Neutrophil (primary cell): ENCODE results near the gene ARL6IP1.

Experiments
- H3K27ac ChIP-seq: fragments of 200-600 bp; sonication (generic); 2 replicates; pipeline ENCODE4 v1.5.1; 2016; ENCODE audit warnings: mild to moderate bottlenecking, moderate library complexity
- H3K27me3 ChIP-seq: fragments of 200-600 bp; sonication (generic); 2 replicates; pipeline ENCODE4 v1.6.0; 2016; ENCODE audit warnings: mild to moderate bottlenecking
- H3K36me3 ChIP-seq: fragments of 200-600 bp; sonication (generic); 2 replicates; pipeline ENCODE4 v1.5.1; 2017
- H3K4me1 ChIP-seq, 2 experiments: fragments of 200-600 bp in 1 of 2; sonication (generic) in 1 of 2; 1 replicate in 1 of 2; 2 replicates in 1 of 2; pipeline versions ENCODE4 v1.5.1 to v1.6.1; 2013 to 2016; ENCODE audit warnings: low read depth in 1 of 2, low read length in 1 of 2, mild to moderate bottlenecking in 1 of 2, moderate library complexity in 1 of 2; ENCODE audit not compliant: control insufficient read depth in 1 of 2, insufficient read depth in 1 of 2
- H3K4me3 ChIP-seq, 2 experiments: fragments of 200-600 bp in 1 of 2; sonication (generic) in 1 of 2; 1 replicate in 1 of 2; 2 replicates in 1 of 2; pipeline ENCODE4 v1.5.1; 2013 to 2016; ENCODE audit warnings: low read depth in 1 of 2, low read length in 1 of 2, mild to moderate bottlenecking in 1 of 2, moderate library complexity in 1 of 2
- H3K9me3 ChIP-seq: fragments of 200-600 bp; sonication (generic); 2 replicates; pipeline ENCODE4 v1.5.1; 2016
- CTCF ChIP-seq: fragments of 200-600 bp; sonication (generic); IDR thresholded peaks from 2 replicates; pipeline ENCODE4 v1.5.1; 2016; ENCODE audit warnings: antibody characterized with exemption

ARL6IP1 gene

GRCh38 chr16:18805257-18805773 is 4.0 kb upstream of the ARL6IP1 start:
- Histone ChIP-seq H3K36me3 (peaks cover 24% of the 10 kb centered on the region), H3K4me1 (peaks cover 61 to 64% of the 10 kb centered on the region in 2 experiments), H3K27me3 (no peaks in the 10 kb centered on the region), H3K27ac (peak overlapping the region; percentile 90), H3K4me3 (peak overlapping the region in 1 of 2 experiments; percentile 47), H3K9me3 (no peaks in the 10 kb centered on the region)
- no peak for TF ChIP-seq CTCF

GRCh38 chr16:18804540-18804939 is 3.2 kb upstream of the ARL6IP1 start:
- peak overlapping the region; percentile 47 to 72 for H3K4me3 ChIP-seq
- H3K27ac ChIP-seq, result peak overlapping the region; percentile 90
- peaks cover 18% of the 10 kb centered on the region for H3K36me3 ChIP-seq
- no peaks in the 10 kb centered on the region for H3K9me3 ChIP-seq
- no peaks in the 10 kb centered on the region for H3K27me3 ChIP-seq
- peaks cover 69 to 71% of the 10 kb centered on the region in 2 experiments for H3K4me1 ChIP-seq
- no peak for TF ChIP-seq CTCF

DNA sequence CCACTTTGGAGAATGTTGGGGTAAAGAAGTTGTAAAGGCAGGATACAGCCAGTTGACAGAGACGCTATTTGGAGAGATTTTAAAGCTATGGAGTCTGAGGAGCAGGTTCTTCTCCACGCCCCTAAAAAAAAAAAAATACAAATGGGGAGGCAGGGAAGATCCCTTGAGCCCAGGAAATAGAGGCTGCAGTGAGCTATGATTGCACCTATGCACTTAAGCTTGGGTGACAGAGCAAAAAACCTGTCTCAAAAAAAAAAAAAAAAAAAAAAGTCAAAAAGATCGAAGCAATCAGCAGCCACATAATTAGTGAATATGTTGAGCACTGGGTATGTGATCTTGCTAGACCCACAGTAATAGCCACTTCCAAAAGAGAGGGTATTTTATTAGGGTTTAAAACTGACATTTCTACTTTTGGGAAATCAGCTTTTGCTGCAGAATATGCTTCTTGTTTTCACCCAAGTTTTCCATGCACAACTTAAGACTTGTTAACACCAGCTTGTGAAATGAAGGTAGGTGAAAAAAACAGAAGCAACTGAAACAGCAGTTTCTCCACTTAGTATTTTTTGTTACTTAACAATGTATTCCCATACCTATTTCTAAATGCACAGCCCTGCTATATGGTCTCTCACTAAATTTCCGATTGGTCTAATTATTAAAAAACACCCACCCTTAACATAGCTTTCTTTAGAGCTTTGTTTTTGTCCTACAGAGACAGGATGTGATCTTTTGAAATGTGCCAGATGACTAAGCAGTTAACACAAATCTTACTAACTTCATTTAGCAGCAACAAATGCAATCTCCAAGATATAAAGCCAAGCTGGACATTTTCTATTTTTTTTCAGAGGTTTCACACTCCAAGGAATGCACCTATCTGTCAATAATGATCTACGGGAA is 2.5 kb upstream of the ARL6IP1 start:
- peak overlapping the region; percentile 47 to 72 for H3K4me3 ChIP-seq
- no peaks in the 10 kb centered on the region for H3K9me3 ChIP-seq
- peaks cover 71 to 78% of the 10 kb centered on the region in 2 experiments for H3K4me1 ChIP-seq
- TF ChIP-seq CTCF, result no peak
- peaks cover 11% of the 10 kb centered on the region for H3K36me3 ChIP-seq
- peak overlapping the region; percentile 90 for H3K27ac ChIP-seq
- no peaks in the 10 kb centered on the region for H3K27me3 ChIP-seq

DNA sequence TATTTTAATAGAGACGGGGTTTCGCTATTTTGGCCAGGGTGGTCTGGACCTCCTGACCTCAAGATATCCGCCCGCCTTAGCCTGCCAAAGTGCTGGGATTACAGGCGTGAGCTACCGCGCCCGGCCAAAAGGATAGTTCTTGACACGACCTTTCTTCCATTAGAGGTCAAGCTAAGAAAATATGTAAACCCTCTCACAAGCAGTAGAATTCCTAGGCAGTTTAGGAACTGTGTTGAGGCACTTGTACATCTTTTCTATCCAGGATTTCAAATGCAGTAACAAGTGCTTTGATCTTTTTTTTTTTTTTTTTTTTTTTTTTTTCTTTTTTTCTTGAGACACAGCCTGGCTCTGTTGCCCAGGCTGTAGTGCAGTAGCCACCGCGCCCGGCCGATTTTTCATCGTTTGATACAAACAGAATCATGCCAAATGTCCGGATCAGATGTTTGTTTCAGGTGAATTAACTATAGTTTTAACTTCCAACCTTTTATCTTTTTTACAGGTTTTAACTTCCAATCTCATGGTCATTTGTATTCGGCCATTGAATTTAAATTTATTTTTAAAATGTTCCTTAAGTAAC is 1.5 kb upstream of the ARL6IP1 start:
- TF ChIP-seq CTCF, result no peak
- Histone ChIP-seq H3K27me3 (no peaks in the 10 kb centered on the region), H3K4me1 (peaks cover 71 to 78% of the 10 kb centered on the region in 2 experiments), H3K27ac (peak overlapping the region; percentile 90), H3K9me3 (no peaks in the 10 kb centered on the region), H3K4me3 (peak overlapping the region; percentile 72 to 86), H3K36me3 (peaks cover 5% of the 10 kb centered on the region)

DNA sequence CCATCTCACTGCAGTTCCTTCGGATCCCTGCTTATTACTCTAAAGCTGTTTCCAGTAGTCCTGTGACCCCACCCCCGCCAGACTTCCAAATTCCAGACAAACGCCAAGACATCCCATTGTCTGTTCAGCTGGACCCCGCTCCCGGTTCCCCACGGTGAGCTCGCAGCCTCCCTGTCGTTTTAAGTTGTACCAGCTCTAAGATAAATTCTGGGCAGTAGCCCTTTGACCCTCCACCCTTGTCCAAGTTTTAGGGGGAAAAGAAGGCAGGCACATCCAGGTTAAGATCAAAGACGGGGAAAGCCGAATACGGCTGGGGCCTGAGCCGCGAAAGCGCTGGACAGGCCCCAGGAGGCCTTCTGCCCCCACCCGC is 589 bp downstream of the ARL6IP1 start:
- Histone ChIP-seq H3K4me3 (peak overlapping the region; percentile 72 to 86), H3K36me3 (peaks cover 23% of the 10 kb centered on the region), H3K4me1 (peaks cover 58 to 62% of the 10 kb centered on the region in 2 experiments), H3K9me3 (no peaks in the 10 kb centered on the region), H3K27me3 (no peaks in the 10 kb centered on the region), H3K27ac (peak overlapping the region; percentile 90)
- TF ChIP-seq CTCF, result no peak
